ENCODE results near the gene GALR1. TPM values are rescaled to one million over a fixed set of nuclear protein-coding genes. Genes with fewer than 3 reads are reported as not detected.

Gene GALR1
- polyA plus RNA-seq, 1 donor from 2014 or later = not detected

- no peak overlapping the region for H3K4me3 Mint-ChIP-seq
- peaks cover 0 to 4% (median 0%) of the 10 kb centered on the region in 3 donors for H3K9me3 Mint-ChIP-seq
- no peaks in the 10 kb centered on the region for H3K36me3 Mint-ChIP-seq
- H3K27me3 Mint-ChIP-seq = peaks cover 13% of the 10 kb centered on the region
- H3K4me1 Mint-ChIP-seq = peaks cover 0 to 3% (median 0%) of the 10 kb centered on the region in 3 donors
- no peak overlapping the region for H3K27ac Mint-ChIP-seq
These were observed 72.5 kb downstream of the GALR1 start for GRCh38 chr18:77321823-77322805.

GRCh38 chr18:77323640-77324299 is 74.1 kb downstream of the GALR1 start:
- no peaks in the 10 kb centered on the region for H3K36me3 Mint-ChIP-seq
- H3K4me1 Mint-ChIP-seq = peaks cover 0 to 3% (median 0%) of the 10 kb centered on the region in 3 donors
- peaks cover 13% of the 10 kb centered on the region for H3K27me3 Mint-ChIP-seq
- H3K27ac Mint-ChIP-seq = peak overlapping the region in 2 of 3 donors; percentile 35 to 45
- H3K9me3 Mint-ChIP-seq = peaks cover 0 to 11% (median 0%) of the 10 kb centered on the region in 3 donors
- no peak overlapping the region for H3K4me3 Mint-ChIP-seq

Other genes starting within 250 kb of the GALR1 start
- gene MBP, start 117.1 kb upstream of the GALR1 start, polyA plus RNA-seq = 89.4 TPM